GM23338 (cell line): ENCODE data around the gene ULBP2. TPM values are rescaled to one million over a fixed set of nuclear protein-coding genes. Genes with fewer than 3 reads are reported as not detected.

Experiments
- ATAC-seq: fragments of 200-7000 bp; cut with Tn5 transposase; 3 replicates; pipeline ENCODE4 v1.9.1; 2020
- DNase-seq: peaks from one replicate; pipeline ENCODE4 v3.0.0-alpha.2; 2015; ENCODE audit warnings: low spot score
- H2AFZ ChIP-seq: fragments of 200-600 bp; sonication (generic); 2 replicates; pipeline ENCODE4 v1.8.0; 2016; ENCODE audit warnings: antibody characterized with exemption, mild to moderate bottlenecking, moderate library complexity
- H3F3A ChIP-seq: fragments of 200-600 bp; sonication (generic); replicated peaks from 2 replicates; pipeline ENCODE4 v1.8.0; 2017; ENCODE audit warnings: antibody characterized with exemption, mixed run types, low read depth
- H3K27ac ChIP-seq: fragments of 200-600 bp; sonication (generic); 2 replicates; pipeline ENCODE4 v1.6.1; 2016; ENCODE audit warnings: low read depth
- H3K27me3 ChIP-seq: fragments of 200-600 bp; sonication (generic); 2 replicates; pipeline ENCODE4 v1.8.0; 2016; ENCODE audit warnings: mild to moderate bottlenecking, mixed run types, moderate library complexity; ENCODE audit not compliant: insufficient read depth
- H3K36me3 ChIP-seq: fragments of 200-600 bp; sonication (generic); 2 replicates; pipeline ENCODE4 v1.8.0; 2016; ENCODE audit warnings: mild to moderate bottlenecking; ENCODE audit not compliant: insufficient read depth
- H3K4me1 ChIP-seq: fragments of 200-600 bp; sonication (generic); 2 replicates; pipeline ENCODE4 v1.8.0; 2016; ENCODE audit warnings: mild to moderate bottlenecking, moderate library complexity; ENCODE audit not compliant: insufficient read depth
- H3K4me2 ChIP-seq: fragments of 200-600 bp; sonication (generic); 2 replicates; pipeline ENCODE4 v1.7.1; 2017; ENCODE audit warnings: mixed run types
- H3K4me3 ChIP-seq: fragments of 200-600 bp; sonication (generic); 2 replicates; pipeline ENCODE4 v1.6.1; 2016; ENCODE audit warnings: mixed run types
- H3K79me2 ChIP-seq: fragments of 200-600 bp; sonication (generic); replicated peaks from 2 replicates; pipeline ENCODE4 v1.8.0; 2017; ENCODE audit warnings: mild to moderate bottlenecking; ENCODE audit not compliant: insufficient read depth
- H3K9me2 ChIP-seq: fragments of 200-600 bp; sonication (generic); 2 replicates; pipeline ENCODE4 v1.8.0; 2017; ENCODE audit not compliant: insufficient read depth
- H4K20me1 ChIP-seq: fragments of 200-600 bp; sonication (generic); replicated peaks from 2 replicates; pipeline ENCODE4 v1.8.0; 2017; ENCODE audit warnings: mild to moderate bottlenecking; ENCODE audit not compliant: insufficient read depth
- H3K27ac Mint-ChIP-seq: 2 replicates; pipeline ENCODE4 v1.8.0; 2020; ENCODE audit warnings: inconsistent platforms, mild to moderate bottlenecking, moderate library complexity, mixed read lengths
- H3K27me3 Mint-ChIP-seq: 3 replicates; pipeline ENCODE4 v1.8.0; 2022; ENCODE audit warnings: low read depth, mild to moderate bottlenecking, moderate library complexity, mixed read lengths, inconsistent platforms; ENCODE audit not compliant: insufficient read depth, poor library complexity
- H3K36me3 Mint-ChIP-seq: 3 replicates; pipeline ENCODE4 v1.8.0; 2021; ENCODE audit warnings: low read depth, mild to moderate bottlenecking, inconsistent platforms, moderate library complexity, mixed read lengths
- H3K4me1 Mint-ChIP-seq: 3 replicates; pipeline ENCODE4 v1.8.0; 2020; ENCODE audit warnings: mild to moderate bottlenecking, inconsistent platforms, mixed read lengths
- H3K4me3 Mint-ChIP-seq: 3 replicates; pipeline ENCODE4 v1.8.0; 2021; ENCODE audit warnings: moderate library complexity, mild to moderate bottlenecking, inconsistent platforms, mixed read lengths
- H3K9me3 Mint-ChIP-seq: 3 replicates; pipeline ENCODE4 v1.8.0; 2020; ENCODE audit warnings: moderate library complexity, mild to moderate bottlenecking, inconsistent platforms, mixed read lengths
- CREB1 ChIP-seq: fragments of 250-450 bp; sonication (Bioruptor Pico); IDR thresholded peaks from 2 replicates; pipeline ENCODE4 v1.5.0; 2020; ENCODE audit warnings: low read depth, mild to moderate bottlenecking, moderate library complexity
- CTCF ChIP-seq, 2 experiments: fragments of 200-600 bp in 1 of 2; sonication (generic) in 1 of 2; conservative IDR thresholded peaks; 2 replicates each; pipeline versions ENCODE4 v1.5.1 to v1.6.1; 2016 to 2017; ENCODE audit warnings: antibody characterized with exemption in 2 of 2, low read depth in 2 of 2, mild to moderate bottlenecking in 2 of 2, moderate library complexity in 1 of 2
- ETS1 ChIP-seq: IDR thresholded peaks from 2 replicates; pipeline ENCODE4 v1.6.1; 2016; ENCODE audit warnings: antibody characterized with exemption
- POLR2AphosphoS5 ChIP-seq: IDR thresholded peaks from 2 replicates; pipeline ENCODE4 v1.6.1; 2016; ENCODE audit warnings: antibody characterized with exemption, low read depth
- ZNF114 ChIP-seq: fragments of 250-450 bp; sonication (Bioruptor Pico); IDR thresholded peaks from 2 replicates; pipeline ENCODE4 v1.5.0; 2020; ENCODE audit warnings: mild to moderate bottlenecking, moderate library complexity
- ZNF462 ChIP-seq: fragments of 250-450 bp; sonication (Bioruptor Pico); IDR thresholded peaks from 2 replicates; pipeline ENCODE4 v1.5.0; 2020; ENCODE audit warnings: mild to moderate bottlenecking, moderate library complexity
- polyA plus RNA-seq: library from polyadenylated mRNA; unstranded; fragments of >200 nt; fragmentation: Nextera tagmentation; extraction: Ambion mirVana; gene quantifications from 2 replicates; pipeline ENCODE4 v1.2.1, GENCODE V29; 2016
- total RNA-seq: library from RNA; depleted of rRNA; stranded (reverse); fragments of >200 nt; shearing (Covaris generic); gene quantifications from 2 replicates; pipeline ENCODE4 v1.2.3, GENCODE V29; 2014

ULBP2 gene
- total and polyA plus RNA-seq, 2 experiments from 2014 or later: not detected

GRCh38 chr6:149963212-149963461, 21.3 kb downstream of the ULBP2 start:
- peak overlapping the region; percentile 83 for H3K4me3 Mint-ChIP-seq
- Histone ChIP-seq H3F3A (no peaks in the 10 kb centered on the region; the same call in 1 of the 2 replicates), H3K27ac (no peak overlapping the region), H4K20me1 (no peaks in the 10 kb centered on the region; the same call in 1 of the 2 replicates), H3K4me1 (peaks cover 6% of the 10 kb centered on the region; the same call in 1 of the 2 replicates), H3K27me3 (peaks cover 98% of the 10 kb centered on the region), H3K36me3 (no peaks in the 10 kb centered on the region), H3K79me2 (no peaks in the 10 kb centered on the region), H2AFZ (peak overlapping the region; percentile 96), H3K9me2 (no peaks in the 10 kb centered on the region), H3K4me2 (peak overlapping the region; percentile 98), H3K4me3 (peak overlapping the region; percentile 90)
- ATAC-seq (peak; percentile 13), DNase-seq (peak; percentile 62)
- H3K4me1 Mint-ChIP-seq: peaks cover 21% of the 10 kb centered on the region
- TF ChIP-seq ZNF462 (CRISPR knock-in tag): no peak
- H3K27me3 Mint-ChIP-seq: peaks cover 91% of the 10 kb centered on the region
- H3K9me3 Mint-ChIP-seq: peaks cover 9% of the 10 kb centered on the region
- no peaks in the 10 kb centered on the region for H3K36me3 Mint-ChIP-seq
- peak overlapping the region; percentile 96; the same call in 1 of the 2 replicates for H3K27ac Mint-ChIP-seq

GRCh38 chr6:149963462-149964307, 21.9 kb downstream of the ULBP2 start, which contains the start of gene ULBP1:
Gene ULBP1, plus strand, starts transcription at chr6:149963943. Its CDS starts 107 bp downstream, at chr6:149964050.
- TF ChIP-seq POLR2AphosphoS5 (peak; percentile 70), CREB1 (peak; percentile 89), ZNF114 (CRISPR knock-in tag) (no peak), ETS1 (0 out of 2 replicates have a peak, but pooled peaks have one; percentile 28), CTCF (conservative IDR thresholded peaks at IDR 0.05; ENCODE audit: low read depth in 2 of 2) (no peak)
- H3K27ac Mint-ChIP-seq: peak within 1 kb of the TSS; percentile 96
- no peaks in the 10 kb centered on the region; the same call in 1 of the 2 replicates for H3F3A ChIP-seq
- H3K9me3 Mint-ChIP-seq: peaks cover 9% of the 10 kb centered on the region
- H3K4me3 ChIP-seq: peak within 1 kb of the TSS; percentile 90
- H3K4me1 ChIP-seq: peaks cover 6% of the 10 kb centered on the region; the same call in 1 of the 2 replicates
- H4K20me1 ChIP-seq: no peaks in the 10 kb centered on the region; the same call in 1 of the 2 replicates
- H3K4me2 ChIP-seq: peak within 1 kb of the TSS; percentile 98
- peak within 1 kb of the TSS; percentile 83 for H3K4me3 Mint-ChIP-seq
- H3K36me3 ChIP-seq: no peaks in the 10 kb centered on the region
- peaks cover 21% of the 10 kb centered on the region for H3K4me1 Mint-ChIP-seq
- no peak within 1 kb of the TSS for H3K27ac ChIP-seq
- peaks cover 95% of the 10 kb centered on the region for H3K27me3 Mint-ChIP-seq
- ATAC-seq (peak; percentile 72), DNase-seq (peak; percentile 92)
- peak within 1 kb of the TSS; percentile 96 for H2AFZ ChIP-seq
- no peaks in the 10 kb centered on the region for H3K9me2 ChIP-seq
- peaks cover 100% of the 10 kb centered on the region for H3K27me3 ChIP-seq
- no peaks in the 10 kb centered on the region for H3K79me2 ChIP-seq
- no peaks in the 10 kb centered on the region for H3K36me3 Mint-ChIP-seq
